Ovary (tissue), 9 donors: ENCODE data around the gene KRTAP5-7. TPM values are rescaled to one million over a fixed set of nuclear protein-coding genes. Genes with fewer than 3 reads are reported as not detected.
"Not testable (repeated sequence)": the region's sequence is repeated elsewhere in the genome, so short reads cannot be mapped to it uniquely, and the experiment has no call there.

Experiments
- DNase-seq, 5 donors: peaks; one replicate each; pipeline ENCODE4 v3.0.0-alpha.2; 2019 to 2020
- H3K27ac ChIP-seq, 2 donors: fragments of 200-600 bp; one replicate each; pipeline versions ENCODE4 v1.5.1 to v1.8.0; 2019 to 2022
- H3K27me3 ChIP-seq: fragments of 200-600 bp; one replicate; pipeline ENCODE4 v1.8.0; 2022
- H3K36me3 ChIP-seq: fragments of 200-600 bp; sonication (generic); one replicate; pipeline ENCODE4 v1.5.1; 2019
- H3K4me1 ChIP-seq: one replicate; pipeline ENCODE4 v1.8.1; 2013; ENCODE audit warnings: mild to moderate bottlenecking, moderate library complexity; ENCODE audit not compliant: insufficient read depth
- H3K4me3 ChIP-seq: fragments of 200-600 bp; sonication (generic); one replicate; pipeline ENCODE4 v1.5.1; 2017
- H3K9me3 ChIP-seq, 2 donors: fragments of 200-600 bp in 1 of 2; sonication (generic) in 1 of 2; one replicate each; pipeline versions ENCODE4 v1.5.1 to v1.8.1; 2013 to 2019; ENCODE audit warnings: mild to moderate bottlenecking in 1 of 2, moderate library complexity in 1 of 2
- EP300 ChIP-seq: sonication (generic); formaldehyde crosslinking; IDR thresholded peaks from one replicate; pipeline ENCODE4 v1.6.1; 2017; ENCODE audit warnings: antibody characterized with exemption
- POLR2A ChIP-seq: fragments of 450-650 bp; IDR thresholded peaks from one replicate; pipeline ENCODE4 v1.6.1; 2017; ENCODE audit warnings: antibody characterized with exemption, mild to moderate bottlenecking, moderate library complexity
- WGBS, 3 donors: extraction: QIAGEN DNeasy Blood & Tissue Kit in 1 of 3; methylation state at CpG; one replicate each; pipeline versions ENCODE4 v1.1.5 to v1.1.7; 2013 to 2017; 5-methylcytosine and 5-hydroxymethylcytosine counted together
- intact Hi-C, 4 donors: fragments of 100-400 bp; cut with DNase I; formaldehyde crosslinking; loops; one replicate each; pipeline versions ENCODE4 v1.11.0 to v1.15.1; 2022 to 2023
- polyA plus RNA-seq, 2 donors: library from polyadenylated mRNA; stranded (reverse); fragments of 200-250 nt in 1 of 2; fragments of 350-450 nt in 1 of 2; fragmentation: Illumina TruSeq in 1 of 2; extraction: RNeasy Lipid Tissue Mini Kit (QIAGEN cat#74804) in 1 of 2; gene quantifications; one replicate each; pipeline ENCODE4 v1.2.3, GENCODE V29; 2013 to 2014
- total RNA-seq, 7 donors: library from RNA; depleted of rRNA in 2 of 7; stranded (reverse); fragments of >200 nt in 2 of 7; fragmentation: NEBNext Ultra II Directional in 3 of 7; extraction: Animal tissue kit (Norgen Biotek cat#: 25700) in 3 of 7; gene quantifications; one replicate each; pipeline versions ENCODE4 v1.1.0 to v1.2.4, GENCODE V29; 2016 to 2023
- TF ChIP-seq, protein P1 (sequence below), 3 donors: fragments of 450-650 bp in 2 of 3; fragments of 200-600 bp in 1 of 3; IDR thresholded peaks; one replicate each; pipeline versions ENCODE4 v1.5.1 to v1.8.0; 2016 to 2022; ENCODE audit warnings: antibody characterized with exemption in 3 of 3, mild to moderate bottlenecking in 1 of 3
- donor health status: DM: no; HTN: no; CAD: no; lungs with moderate emphysema.
- donor health status: DM: no; HTN: no; CAD: no.
- donor health status: Bipolar disorder and iron deficiency.
- donor health status: DM: yes; HTN: yes; CAD: no.
- donor health status: DM: no; HTN: no; CAD: no.
- donor health status: DM: yes; HTN: yes; CAD: no.

The KRTAP5-7 gene
- total and polyA plus RNA-seq, 9 donors = 0.22 to 0.27 (median 0.23) TPM; not detected in 5

DNA sequence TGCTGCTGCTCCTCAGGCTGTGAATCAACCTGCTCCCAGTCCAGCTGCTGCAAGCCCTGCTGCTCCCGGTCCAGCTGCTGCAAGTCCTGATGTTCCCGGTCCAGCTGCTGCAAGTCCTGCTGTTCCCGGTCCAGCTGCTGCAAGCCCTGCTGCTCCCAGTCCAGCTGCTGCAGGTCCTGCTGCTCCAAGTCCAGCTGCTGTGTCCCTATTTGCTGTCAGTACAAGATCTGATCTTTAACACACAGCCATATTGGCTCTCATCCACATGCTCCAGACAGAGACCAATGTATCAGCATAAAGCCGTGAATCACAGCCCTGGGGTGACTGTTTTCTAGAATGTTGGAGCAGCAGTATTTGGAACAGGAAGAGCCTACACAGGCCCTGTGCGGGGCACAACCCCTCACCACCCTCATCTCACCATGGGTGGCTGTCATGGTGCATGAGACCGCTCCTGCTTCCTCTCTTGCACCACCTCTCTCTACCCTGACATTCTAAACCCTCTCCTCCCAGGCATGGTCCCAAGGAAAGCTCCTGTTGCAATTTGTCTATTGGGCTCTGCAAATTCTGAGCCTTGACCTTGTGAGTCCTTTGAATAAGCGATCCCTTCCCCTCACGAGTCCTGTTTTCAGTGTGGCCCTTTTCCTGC is 41.8 kb downstream of the KRTAP5-7 start:
- H3K27me3 ChIP-seq = no peaks in the 10 kb centered on the region
- no peak overlapping the region for H3K27ac ChIP-seq
- no peak for DNase-seq
- 15 to 28% (median 20%) methylated on average over 8 of the region's 8 CpGs for WGBS, 3 donors
- intact Hi-C loops = no loop called here
- TF ChIP-seq, protein P1, sequence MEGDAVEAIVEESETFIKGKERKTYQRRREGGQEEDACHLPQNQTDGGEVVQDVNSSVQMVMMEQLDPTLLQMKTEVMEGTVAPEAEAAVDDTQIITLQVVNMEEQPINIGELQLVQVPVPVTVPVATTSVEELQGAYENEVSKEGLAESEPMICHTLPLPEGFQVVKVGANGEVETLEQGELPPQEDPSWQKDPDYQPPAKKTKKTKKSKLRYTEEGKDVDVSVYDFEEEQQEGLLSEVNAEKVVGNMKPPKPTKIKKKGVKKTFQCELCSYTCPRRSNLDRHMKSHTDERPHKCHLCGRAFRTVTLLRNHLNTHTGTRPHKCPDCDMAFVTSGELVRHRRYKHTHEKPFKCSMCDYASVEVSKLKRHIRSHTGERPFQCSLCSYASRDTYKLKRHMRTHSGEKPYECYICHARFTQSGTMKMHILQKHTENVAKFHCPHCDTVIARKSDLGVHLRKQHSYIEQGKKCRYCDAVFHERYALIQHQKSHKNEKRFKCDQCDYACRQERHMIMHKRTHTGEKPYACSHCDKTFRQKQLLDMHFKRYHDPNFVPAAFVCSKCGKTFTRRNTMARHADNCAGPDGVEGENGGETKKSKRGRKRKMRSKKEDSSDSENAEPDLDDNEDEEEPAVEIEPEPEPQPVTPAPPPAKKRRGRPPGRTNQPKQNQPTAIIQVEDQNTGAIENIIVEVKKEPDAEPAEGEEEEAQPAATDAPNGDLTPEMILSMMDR (IDR thresholded peaks at IDR 0.05) = no peak
- TF ChIP-seq POLR2A (no peak), EP300 (no peak)
- H3K9me3 ChIP-seq = no peaks in the 10 kb centered on the region
- no peaks in the 10 kb centered on the region for H3K36me3 ChIP-seq
- no peak overlapping the region for H3K4me3 ChIP-seq
- H3K4me1 ChIP-seq = no peaks in the 10 kb centered on the region

DNA sequence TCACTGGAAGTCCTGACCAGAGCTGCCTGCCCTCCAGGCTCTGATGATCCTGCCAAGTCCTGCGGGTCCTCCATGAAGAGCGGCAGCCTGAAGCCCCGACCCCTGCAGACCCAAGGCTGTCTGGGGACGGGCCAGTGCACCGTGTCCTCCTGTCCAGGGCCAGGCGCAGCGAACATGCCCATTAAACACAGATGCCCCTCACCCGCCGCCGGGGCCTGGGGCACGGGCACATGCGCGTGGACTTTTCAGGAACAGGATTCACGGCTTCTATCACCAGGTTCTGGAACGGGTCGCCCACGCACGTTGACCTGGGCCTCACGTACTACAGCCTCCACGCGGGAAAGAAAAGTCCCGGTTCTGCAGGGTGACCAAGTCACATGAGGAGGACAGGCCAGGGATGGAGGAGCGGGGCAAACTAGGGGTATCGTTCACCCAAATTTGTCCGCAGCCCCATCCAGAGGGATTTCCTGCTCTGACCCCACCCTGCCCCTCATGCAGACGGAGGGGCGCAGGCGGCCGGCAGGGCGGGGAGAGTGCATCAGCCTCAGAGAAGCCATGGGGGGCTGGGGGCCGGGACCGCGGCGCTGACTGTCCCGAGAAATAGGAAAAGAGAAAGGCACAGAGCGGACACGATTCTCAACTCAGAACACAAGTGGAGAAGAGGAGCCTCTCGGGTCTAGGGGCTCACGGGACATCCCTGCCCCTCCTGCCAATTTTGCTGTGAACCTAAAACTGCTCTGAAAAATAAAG is 44.2 kb downstream of the KRTAP5-7 start:
- WGBS, 3 donors = 80 to 83% (median 81%) methylated on average over 36 to 38 of the region's 39 CpGs
- intact Hi-C loops, DNase-seq, H3K4me3 ChIP-seq, H3K36me3 ChIP-seq, H3K27ac ChIP-seq, H3K27me3 ChIP-seq, H3K9me3 ChIP-seq, H3K4me1 ChIP-seq: not testable (repeated sequence)

DNA sequence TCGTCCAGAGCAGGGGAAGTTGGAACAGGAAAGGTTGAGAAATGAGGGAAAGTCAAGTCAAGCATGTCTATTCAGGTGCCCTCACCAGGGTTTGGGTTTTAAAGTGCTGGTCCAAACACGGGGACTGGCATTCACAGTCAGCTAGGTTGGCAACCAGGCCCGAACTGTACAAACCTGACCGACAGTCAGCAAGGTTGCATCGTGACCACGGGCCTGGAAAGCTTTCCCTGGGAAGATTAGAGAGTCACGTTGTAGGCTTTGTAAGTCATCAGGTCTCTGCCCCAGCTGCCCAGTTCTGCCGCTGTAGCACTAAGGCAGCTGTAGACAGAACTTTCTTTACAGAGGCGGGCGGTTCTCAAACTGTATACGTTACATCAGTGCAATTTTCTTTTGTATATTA is 45.7 kb downstream of the KRTAP5-7 start:
- TF ChIP-seq EP300 = no peak
- TF ChIP-seq, protein P1 (IDR thresholded peaks at IDR 0.05) = no peak
- TF ChIP-seq POLR2A = no peak
- intact Hi-C loops = no loop called here
- Histone ChIP-seq H3K27me3 (no peaks in the 10 kb centered on the region), H3K27ac (no peak overlapping the region), H3K4me3 (no peak overlapping the region), H3K36me3 (no peaks in the 10 kb centered on the region), H3K9me3 (no peaks in the 10 kb centered on the region), H3K4me1 (no peaks in the 10 kb centered on the region)
- no peak for DNase-seq
- WGBS, 3 donors = 84 to 90% (median 85%) methylated on average over 11 of the region's 11 CpGs

DNA sequence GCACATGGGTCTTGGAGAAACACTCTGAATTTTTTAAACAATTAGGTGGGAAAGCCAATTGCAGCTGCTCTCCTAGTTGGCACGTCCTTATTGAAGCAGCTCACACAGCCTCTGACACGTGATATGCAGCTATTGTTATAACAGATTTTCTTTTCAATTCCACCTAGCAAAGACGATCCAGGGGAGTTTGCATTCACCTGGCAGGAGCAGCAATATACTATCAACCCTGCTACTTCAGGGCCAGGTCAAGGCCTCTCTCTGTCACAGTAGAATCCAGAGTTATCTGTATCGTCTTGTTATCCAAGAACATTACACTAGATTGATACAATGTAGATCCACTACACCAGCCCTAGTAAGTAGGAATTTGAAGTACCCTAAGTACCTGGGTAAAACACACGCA is 47.4 kb downstream of the KRTAP5-7 start:
- Histone ChIP-seq H3K36me3 (no peaks in the 10 kb centered on the region), H3K9me3 (no peaks in the 10 kb centered on the region), H3K4me3 (no peak overlapping the region), H3K27me3 (no peaks in the 10 kb centered on the region), H3K4me1 (no peaks in the 10 kb centered on the region), H3K27ac (no peak overlapping the region)
- WGBS, 3 donors = 43 to 64% (median 55%) methylated on average over 5 of the region's 5 CpGs
- no peak for DNase-seq
- TF ChIP-seq EP300 (no peak), POLR2A (no peak)
- intact Hi-C loops = no loop called here

DNA sequence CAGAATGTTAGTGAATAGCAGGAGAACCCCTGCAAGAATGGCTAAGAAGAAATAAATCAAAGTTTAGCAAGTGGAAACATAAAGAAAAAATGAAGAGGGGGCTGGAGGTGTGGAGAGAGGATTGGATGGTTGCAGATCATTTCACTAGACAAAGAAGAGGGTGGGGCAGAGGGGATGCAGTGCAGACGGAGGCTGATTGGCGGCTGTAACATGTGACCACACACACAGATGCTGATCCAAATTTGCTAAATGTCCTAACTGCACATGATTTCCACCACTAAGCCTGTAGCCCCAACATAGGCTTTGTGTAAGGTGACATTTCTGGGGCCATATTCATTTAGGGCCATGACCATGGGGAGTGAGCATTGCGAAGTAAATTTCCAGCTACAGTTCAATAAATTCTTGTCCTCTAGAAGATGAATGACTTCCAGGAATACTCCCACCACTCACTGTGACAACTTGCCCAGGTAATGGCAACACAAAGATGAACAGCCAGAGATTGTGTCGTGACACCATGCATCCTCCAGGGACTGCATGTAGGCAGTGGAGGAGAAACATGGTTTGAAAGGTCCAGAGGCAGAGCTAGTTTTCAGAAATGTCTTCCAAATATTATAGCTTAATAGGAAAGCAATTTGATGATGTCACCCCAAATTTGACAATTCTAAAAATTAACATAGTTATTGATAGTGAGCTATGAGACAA is 48.8 kb downstream of the KRTAP5-7 start:
- no peak for DNase-seq

DNA sequence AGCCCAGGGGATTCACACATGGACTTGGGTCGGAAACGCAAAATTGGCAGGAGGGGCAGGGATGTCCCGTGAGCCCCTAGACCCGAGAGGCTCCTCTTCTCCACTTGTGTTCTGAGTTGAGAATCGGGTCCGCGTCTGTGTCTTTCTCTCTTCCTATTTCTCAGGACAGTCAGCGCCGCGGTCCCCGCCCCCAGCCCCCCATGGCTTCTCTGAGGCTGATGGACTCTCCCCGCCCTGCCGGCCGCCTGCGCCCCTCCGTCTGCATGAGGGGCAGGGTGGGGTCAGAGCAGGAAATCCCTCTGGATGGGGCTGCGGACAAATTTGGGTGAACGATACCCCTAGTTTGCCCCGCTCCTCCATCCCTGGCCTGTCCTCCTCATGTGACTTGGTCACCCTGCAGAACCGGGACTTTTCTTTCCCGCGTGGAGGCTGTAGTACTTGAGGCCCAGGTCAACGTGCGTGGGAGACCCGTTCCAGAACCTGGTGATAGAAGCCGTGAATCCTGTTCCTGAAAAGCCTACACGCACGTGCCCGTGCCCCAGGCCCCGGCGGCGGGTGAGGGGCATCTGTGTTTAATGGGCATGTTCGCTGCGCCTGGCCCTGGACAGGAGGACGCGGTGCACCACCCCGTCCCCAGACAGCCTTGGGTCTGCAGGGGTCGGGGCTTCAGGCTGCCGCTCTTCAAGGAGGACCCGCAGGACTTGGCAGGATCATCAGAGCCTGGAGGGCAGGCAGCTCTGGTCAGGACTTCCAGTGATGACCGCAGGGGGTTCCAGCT is 49.8 kb downstream of the KRTAP5-7 start:
- H3K4me1 ChIP-seq, intact Hi-C loops, H3K9me3 ChIP-seq, H3K27ac ChIP-seq, H3K4me3 ChIP-seq, H3K27me3 ChIP-seq, DNase-seq, H3K36me3 ChIP-seq: not testable (repeated sequence)
- WGBS, 3 donors = 83 to 88% (median 85%) methylated on average over 37 to 40 of the region's 41 CpGs

More for the DNA sequence above, 48.8 kb downstream of the KRTAP5-7 start:
- Histone ChIP-seq H3K9me3 (no peaks in the 10 kb centered on the region), H3K4me3 (no peak overlapping the region), H3K27me3 (no peaks in the 10 kb centered on the region), H3K36me3 (no peaks in the 10 kb centered on the region), H3K27ac (no peak overlapping the region), H3K4me1 (no peaks in the 10 kb centered on the region)
- intact Hi-C loops = no loop called here
- WGBS, 3 donors = 67 to 80% (median 78%) methylated on average over 4 of the region's 4 CpGs
- TF ChIP-seq POLR2A (no peak), EP300 (no peak)
- TF ChIP-seq, protein P1 (IDR thresholded peaks at IDR 0.05) = no peak
